Measurements from ENCODE around the gene COL4A1. TPM values are rescaled to one million over a fixed set of nuclear protein-coding genes. Genes with fewer than 3 reads are reported as not detected.

Gene COL4A1
- total RNA-seq, 1 donor from 2014 or later = 105 TPM

- Histone ChIP-seq H2AFZ (replicated peaks) (no peak overlapping the region), H3K9me3 (ENCODE audit: low read depth) (no peaks in the 10 kb centered on the region), H3K4me2 (no peak overlapping the region), H3F3A (ENCODE audit: low read depth) (no peaks in the 10 kb centered on the region), H3K27me3 (no peaks in the 10 kb centered on the region), H3K4me1 (peaks cover 8% of the 10 kb centered on the region), H3K27ac (no peak overlapping the region), H3K36me3 (no peaks in the 10 kb centered on the region), H3K9ac (no peak overlapping the region), H4K20me1 (ENCODE audit: low read depth) (no peaks in the 10 kb centered on the region), H3K79me2 (ENCODE audit: low read depth) (peaks cover 4% of the 10 kb centered on the region), H3K4me3 (no peak overlapping the region)
- no peak for DNase-seq (ENCODE audit: low spot score)
- Mint-ChIP-seq H3K36me3 (peaks cover 2% of the 10 kb centered on the region), H3K9me3 (no peaks in the 10 kb centered on the region), H3K4me1 (peaks cover 33% of the 10 kb centered on the region), H3K27me3 (ENCODE audit: insufficient read depth, low read depth) (peaks cover 3% of the 10 kb centered on the region), H3K27ac (peak overlapping the region; percentile 44), H3K4me3 (no peak overlapping the region)
- TF ChIP-seq CTCF (IDR thresholded peaks at IDR 0.05) (no peak), EZH2phosphoT487 (IDR thresholded peaks at IDR 0.05) (no peak), EZH2 (IDR thresholded peaks at IDR 0.05) (no peak)
These were observed 86.5 kb downstream of the COL4A1 start for GRCh38 chr13:110220471-110220870.

- H3K9ac ChIP-seq = no peak overlapping the region
- no peak overlapping the region for H3K4me3 Mint-ChIP-seq
- H3K9me3 Mint-ChIP-seq = no peaks in the 10 kb centered on the region
- no peak overlapping the region for H3K27ac Mint-ChIP-seq
- peaks cover 37% of the 10 kb centered on the region for H3K4me1 Mint-ChIP-seq
- no peak overlapping the region for H3K4me2 ChIP-seq
- H3K4me3 ChIP-seq = no peak overlapping the region
- peaks cover 4% of the 10 kb centered on the region for H3K79me2 ChIP-seq (ENCODE audit: low read depth)
- no peaks in the 10 kb centered on the region for H3F3A ChIP-seq (ENCODE audit: low read depth)
- TF ChIP-seq EZH2 (IDR thresholded peaks at IDR 0.05) = no peak
- TF ChIP-seq CTCF (IDR thresholded peaks at IDR 0.05) = no peak
- no peak for TF ChIP-seq EZH2phosphoT487 (IDR thresholded peaks at IDR 0.05)
- H3K27me3 Mint-ChIP-seq (ENCODE audit: insufficient read depth, low read depth) = no peaks in the 10 kb centered on the region
- peaks cover 8% of the 10 kb centered on the region for H3K4me1 ChIP-seq
- H3K36me3 ChIP-seq = no peaks in the 10 kb centered on the region
- no peaks in the 10 kb centered on the region for H4K20me1 ChIP-seq (ENCODE audit: low read depth)
- no peak overlapping the region for H3K27ac ChIP-seq
- no peaks in the 10 kb centered on the region for H3K27me3 ChIP-seq
- no peak overlapping the region for H2AFZ ChIP-seq (replicated peaks)
- H3K36me3 Mint-ChIP-seq = peaks cover 2% of the 10 kb centered on the region
- no peaks in the 10 kb centered on the region for H3K9me3 ChIP-seq (ENCODE audit: low read depth)
- no peak for DNase-seq (ENCODE audit: low spot score)
These were observed 88.3 kb downstream of the COL4A1 start for GRCh38 chr13:110218581-110219201.

GRCh38 chr13:110217811-110218210 is 89.1 kb downstream of the COL4A1 start:
- Mint-ChIP-seq H3K9me3 (no peaks in the 10 kb centered on the region), H3K27ac (no peak overlapping the region), H3K4me3 (no peak overlapping the region), H3K4me1 (peaks cover 37% of the 10 kb centered on the region), H3K36me3 (peaks cover 2% of the 10 kb centered on the region), H3K27me3 (ENCODE audit: insufficient read depth, low read depth) (no peaks in the 10 kb centered on the region)
- DNase-seq (ENCODE audit: low spot score) = no peak
- H2AFZ ChIP-seq (replicated peaks) = no peak overlapping the region
- no peaks in the 10 kb centered on the region for H3K36me3 ChIP-seq
- no peak overlapping the region for H3K27ac ChIP-seq
- H3F3A ChIP-seq (ENCODE audit: low read depth) = no peaks in the 10 kb centered on the region
- peaks cover 4% of the 10 kb centered on the region for H3K79me2 ChIP-seq (ENCODE audit: low read depth)
- H3K4me2 ChIP-seq = no peak overlapping the region
- H3K9me3 ChIP-seq (ENCODE audit: low read depth) = no peaks in the 10 kb centered on the region
- no peaks in the 10 kb centered on the region for H3K27me3 ChIP-seq
- H3K4me1 ChIP-seq = peaks cover 8% of the 10 kb centered on the region
- no peak overlapping the region for H3K4me3 ChIP-seq
- H4K20me1 ChIP-seq (ENCODE audit: low read depth) = no peaks in the 10 kb centered on the region
- no peak for TF ChIP-seq EZH2phosphoT487 (IDR thresholded peaks at IDR 0.05)
- TF ChIP-seq CTCF (IDR thresholded peaks at IDR 0.05) = no peak
- H3K9ac ChIP-seq = no peak overlapping the region

Measured in neural progenitor cell (in vitro differentiated cells).